GM23248 (cell line): ENCODE measurements around the gene KRTAP17-1. TPM values are rescaled to one million over a fixed set of nuclear protein-coding genes. Genes with fewer than 3 reads are reported as not detected.

Experiments
- DNase-seq: peaks from one replicate; pipeline ENCODE4 v3.0.0-alpha.2; 2015
- H2AFZ ChIP-seq: fragments of 200-600 bp; sonication (generic); 2 replicates; pipeline ENCODE4 v1.6.1; 2016; ENCODE audit warnings: antibody characterized with exemption
- H3F3A ChIP-seq: fragments of 200-600 bp; sonication (generic); 2 replicates; pipeline ENCODE4 v1.6.1; 2016; ENCODE audit warnings: mild to moderate bottlenecking, antibody characterized with exemption, mixed run types; ENCODE audit not compliant: insufficient read depth
- H3K27ac ChIP-seq: fragments of 200-600 bp; sonication (generic); 2 replicates; pipeline ENCODE4 v1.5.1; 2016; ENCODE audit warnings: mild to moderate bottlenecking
- H3K27me3 ChIP-seq: fragments of 200-600 bp; sonication (generic); replicated peaks from 2 replicates; pipeline ENCODE4 v1.6.1; 2016; ENCODE audit warnings: mild to moderate bottlenecking; ENCODE audit not compliant: insufficient read depth
- H3K36me3 ChIP-seq: fragments of 200-600 bp; sonication (generic); 2 replicates; pipeline ENCODE4 v1.6.1; 2016; ENCODE audit warnings: low read depth, mild to moderate bottlenecking
- H3K4me1 ChIP-seq: fragments of 200-600 bp; sonication (generic); 2 replicates; pipeline ENCODE4 v1.6.1; 2016; ENCODE audit warnings: mild to moderate bottlenecking; ENCODE audit not compliant: insufficient read depth
- H3K4me2 ChIP-seq: fragments of 200-600 bp; sonication (generic); one replicate; pipeline ENCODE4 v1.6.1; 2016; ENCODE audit warnings: mild to moderate bottlenecking; ENCODE audit not compliant: unreplicated experiment
- H3K4me3 ChIP-seq: fragments of 200-600 bp; sonication (generic); 2 replicates; pipeline ENCODE4 v1.5.1; 2016; ENCODE audit warnings: mild to moderate bottlenecking
- H3K79me2 ChIP-seq: fragments of 200-600 bp; sonication (generic); 2 replicates; pipeline ENCODE4 v1.6.1; 2016; ENCODE audit warnings: mild to moderate bottlenecking; ENCODE audit not compliant: insufficient read depth
- H3K9ac ChIP-seq: fragments of 200-600 bp; sonication (generic); 2 replicates; pipeline ENCODE4 v1.6.1; 2016; ENCODE audit warnings: mild to moderate bottlenecking
- H3K9me2 ChIP-seq: fragments of 200-600 bp; sonication (generic); 2 replicates; pipeline ENCODE4 v1.6.1; 2016; ENCODE audit warnings: mixed run types, mild to moderate bottlenecking, moderate library complexity; ENCODE audit not compliant: insufficient read depth
- H3K9me3 ChIP-seq: fragments of 200-600 bp; sonication (generic); one replicate; pipeline ENCODE4 v1.6.1; 2017; ENCODE audit warnings: low read depth
- H4K20me1 ChIP-seq: fragments of 200-600 bp; sonication (generic); 2 replicates; pipeline ENCODE4 v1.6.0; 2016; ENCODE audit not compliant: insufficient read depth
- EZH2 ChIP-seq: fragments of 200-600 bp; sonication (generic); IDR thresholded peaks from 2 replicates; pipeline ENCODE4 v1.6.1; 2018; ENCODE audit warnings: antibody characterized with exemption, mild to moderate bottlenecking; ENCODE audit not compliant: insufficient read depth, poor library complexity, severe bottlenecking
- EZH2phosphoT487 ChIP-seq: fragments of 200-600 bp; sonication (generic); IDR thresholded peaks from 2 replicates; pipeline ENCODE4 v1.6.1; 2018; ENCODE audit warnings: antibody characterized with exemption, moderate library complexity, mild to moderate bottlenecking, low read depth; ENCODE audit not compliant: insufficient read depth
- WGBS, 2 experiments: methylation state at CpG; one replicate each; pipeline ENCODE4 v1.1.6; 2015 to 2017; ENCODE audit warnings: low lambda C conversion rate in 2 of 2, low coverage in 1 of 2; ENCODE audit errors: missing lambda C conversion rate in 2 of 2; 5-methylcytosine and 5-hydroxymethylcytosine counted together
- in situ Hi-C: fragments of 300-500 bp; cut with MboI; formaldehyde crosslinking; loops from 2 replicates; pipeline ENCODE4 v1.15.0; 2020
- polyA plus RNA-seq: library from polyadenylated mRNA; unstranded; fragments of >200 nt; fragmentation: Nextera tagmentation; extraction: Ambion mirVana; gene quantifications from 2 replicates; pipeline ENCODE4 v1.2.1, GENCODE V29; 2016
- total RNA-seq: library from RNA; depleted of rRNA; stranded (reverse); fragments of >200 nt; shearing (Covaris generic); gene quantifications from 2 replicates; pipeline ENCODE4 v1.2.3, GENCODE V29; 2014

Gene KRTAP17-1
- total and polyA plus RNA-seq, 2 experiments from 2014 or later, result not detected

DNA sequence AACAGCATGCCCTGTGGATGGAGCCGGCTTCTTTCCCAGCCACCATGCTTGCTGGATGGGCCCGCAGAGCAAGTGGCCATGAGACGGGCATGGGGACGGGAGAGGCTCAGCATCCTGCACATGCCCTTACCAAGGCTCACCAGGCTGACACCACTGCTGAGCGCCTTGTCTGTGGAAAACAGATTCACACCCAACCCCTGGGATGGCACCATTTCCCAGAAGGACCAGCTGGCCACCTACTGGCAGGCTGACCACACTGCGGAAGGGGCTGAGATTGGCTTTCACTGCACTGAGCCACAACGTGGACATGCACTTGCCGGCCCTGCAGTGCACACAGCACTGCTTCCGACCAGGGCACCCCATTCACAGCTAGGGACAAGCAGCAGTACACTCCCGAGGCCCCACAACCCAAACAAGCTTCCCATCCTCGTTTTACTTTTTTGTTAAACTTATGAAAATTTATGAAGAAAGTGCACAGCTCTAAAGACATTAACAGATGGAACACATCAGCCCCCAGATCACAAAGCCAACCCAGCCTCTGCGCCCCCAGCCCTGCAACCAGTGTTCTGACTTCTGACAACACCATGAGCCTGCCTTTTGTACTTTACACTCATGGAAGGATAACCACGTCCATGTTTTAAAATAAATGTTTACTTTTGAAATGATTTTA lies 13.9 kb upstream of the KRTAP17-1 start:
- no peaks in the 10 kb centered on the region for H3K9me2 ChIP-seq
- no peaks in the 10 kb centered on the region for H3F3A ChIP-seq
- H3K27me3 ChIP-seq, result no peaks in the 10 kb centered on the region
- in situ Hi-C loops, result loop anchor here (10.0 to 25.0 kb wide), 2 partner anchors 333 to 425 kb away; no protein-coding TSS in a partner anchor
- H3K27ac ChIP-seq, result no peak overlapping the region
- no peaks in the 10 kb centered on the region for H3K4me1 ChIP-seq
- DNase-seq, result peak; percentile 81
- H3K79me2 ChIP-seq, result no peaks in the 10 kb centered on the region
- no peaks in the 10 kb centered on the region for H4K20me1 ChIP-seq
- no peaks in the 10 kb centered on the region for H3K36me3 ChIP-seq
- no peaks in the 10 kb centered on the region for H3K9me3 ChIP-seq
- H2AFZ ChIP-seq, result 0 out of 2 replicates have a peak overlapping the region, but pooled peaks have one; percentile 44
- 42 to 47% methylated on average over 13 of the region's 13 CpGs for WGBS, 2 experiments
- H3K9ac ChIP-seq, result no peak overlapping the region
- no peak overlapping the region for H3K4me2 ChIP-seq
- no peak for TF ChIP-seq EZH2
- no peak for TF ChIP-seq EZH2phosphoT487
- no peak overlapping the region for H3K4me3 ChIP-seq

DNA sequence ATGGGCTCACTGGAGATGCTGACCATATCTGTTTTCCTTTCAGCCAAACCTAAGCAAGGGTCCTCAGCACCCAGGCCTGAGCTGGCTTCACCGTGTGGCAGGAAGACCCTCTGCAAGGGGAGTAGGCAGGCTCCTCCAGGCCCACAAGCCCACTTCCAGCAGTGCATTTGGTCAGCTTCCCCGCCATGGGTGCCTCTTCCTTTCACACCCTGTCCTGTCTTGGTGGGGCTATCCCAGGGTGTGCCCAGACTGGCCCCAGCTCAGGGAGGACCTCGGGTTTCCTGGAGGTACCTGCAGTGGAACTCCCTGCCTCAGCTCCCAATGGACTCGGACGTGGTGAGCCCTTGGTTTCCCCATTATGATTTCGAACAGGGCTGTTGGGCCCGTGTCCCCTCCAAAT lies 12.7 kb upstream of the KRTAP17-1 start:
- in situ Hi-C loops, result loop anchor here (10.0 to 25.0 kb wide), 2 partner anchors 334 to 423 kb away; no protein-coding TSS in a partner anchor
- no peak for TF ChIP-seq EZH2
- TF ChIP-seq EZH2phosphoT487, result no peak
- no peaks in the 10 kb centered on the region for H3K27me3 ChIP-seq
- H3K9me2 ChIP-seq, result no peaks in the 10 kb centered on the region
- no peaks in the 10 kb centered on the region for H4K20me1 ChIP-seq
- H3K9me3 ChIP-seq, result no peaks in the 10 kb centered on the region
- H3K36me3 ChIP-seq, result no peaks in the 10 kb centered on the region
- no peak overlapping the region for H3K27ac ChIP-seq
- H3K4me1 ChIP-seq, result no peaks in the 10 kb centered on the region
- H3K4me2 ChIP-seq, result no peak overlapping the region
- H3K4me3 ChIP-seq, result no peak overlapping the region
- no peak overlapping the region for H2AFZ ChIP-seq
- H3F3A ChIP-seq, result no peaks in the 10 kb centered on the region
- DNase-seq, result no peak
- H3K79me2 ChIP-seq, result no peaks in the 10 kb centered on the region
- WGBS, 2 experiments, result 95 to 97% methylated on average over 5 to 7 of the region's 7 CpGs
- no peak overlapping the region for H3K9ac ChIP-seq

DNA sequence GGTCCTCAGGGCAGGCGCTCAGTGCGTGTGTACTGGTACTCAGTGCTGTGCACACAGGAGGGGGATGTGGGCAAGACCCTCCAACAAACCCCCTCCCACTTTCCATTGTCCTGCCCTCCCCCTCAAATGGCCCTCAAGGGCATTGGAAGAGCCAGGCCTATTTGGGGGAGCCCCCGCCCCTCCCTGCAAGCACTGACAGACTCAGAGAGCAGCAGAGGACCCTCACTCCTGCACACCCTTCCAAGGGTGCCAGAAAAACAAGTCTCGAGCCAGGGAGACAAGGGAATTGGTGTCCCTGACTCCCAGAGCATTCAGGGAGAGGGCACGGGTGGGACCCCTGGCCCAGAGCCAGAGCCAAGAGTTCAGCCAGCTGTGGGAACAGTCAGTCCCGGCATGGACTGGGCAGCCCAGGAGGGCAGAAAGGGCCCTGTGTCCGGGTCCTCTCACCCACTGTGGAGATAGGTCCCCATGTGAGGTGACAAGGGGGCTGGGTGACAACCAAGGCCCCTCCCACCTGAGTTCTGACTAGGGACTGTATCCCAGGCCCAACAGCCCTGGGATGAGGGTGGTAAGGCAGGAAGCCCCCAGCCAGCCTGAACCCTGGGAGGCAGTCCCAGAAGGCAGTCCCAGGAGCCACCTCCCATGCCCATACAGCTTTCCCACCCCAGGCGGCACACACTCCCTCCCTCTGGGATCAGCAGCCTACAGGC lies 12.1 kb upstream of the KRTAP17-1 start:
- 90 to 92% methylated on average over 6 to 8 of the region's 8 CpGs for WGBS, 2 experiments
- no peak overlapping the region for H3K27ac ChIP-seq
- no peaks in the 10 kb centered on the region for H3K27me3 ChIP-seq
- H3K36me3 ChIP-seq, result no peaks in the 10 kb centered on the region
- H2AFZ ChIP-seq, result no peak overlapping the region
- no peaks in the 10 kb centered on the region for H3K9me3 ChIP-seq
- H3K4me1 ChIP-seq, result 0 out of 2 replicates have a peak, but pooled peaks cover 2% of the 10 kb centered on the region
- DNase-seq, result no peak
- no peak overlapping the region for H3K4me2 ChIP-seq
- TF ChIP-seq EZH2 (no peak), EZH2phosphoT487 (no peak)
- in situ Hi-C loops, result loop anchor here (10.0 to 25.0 kb wide), 2 partner anchors 335 to 423 kb away; no protein-coding TSS in a partner anchor
- no peaks in the 10 kb centered on the region for H3K9me2 ChIP-seq
- no peak overlapping the region for H3K4me3 ChIP-seq
- H4K20me1 ChIP-seq, result no peaks in the 10 kb centered on the region
- no peak overlapping the region for H3K9ac ChIP-seq
- no peaks in the 10 kb centered on the region for H3F3A ChIP-seq
- H3K79me2 ChIP-seq, result no peaks in the 10 kb centered on the region

DNA sequence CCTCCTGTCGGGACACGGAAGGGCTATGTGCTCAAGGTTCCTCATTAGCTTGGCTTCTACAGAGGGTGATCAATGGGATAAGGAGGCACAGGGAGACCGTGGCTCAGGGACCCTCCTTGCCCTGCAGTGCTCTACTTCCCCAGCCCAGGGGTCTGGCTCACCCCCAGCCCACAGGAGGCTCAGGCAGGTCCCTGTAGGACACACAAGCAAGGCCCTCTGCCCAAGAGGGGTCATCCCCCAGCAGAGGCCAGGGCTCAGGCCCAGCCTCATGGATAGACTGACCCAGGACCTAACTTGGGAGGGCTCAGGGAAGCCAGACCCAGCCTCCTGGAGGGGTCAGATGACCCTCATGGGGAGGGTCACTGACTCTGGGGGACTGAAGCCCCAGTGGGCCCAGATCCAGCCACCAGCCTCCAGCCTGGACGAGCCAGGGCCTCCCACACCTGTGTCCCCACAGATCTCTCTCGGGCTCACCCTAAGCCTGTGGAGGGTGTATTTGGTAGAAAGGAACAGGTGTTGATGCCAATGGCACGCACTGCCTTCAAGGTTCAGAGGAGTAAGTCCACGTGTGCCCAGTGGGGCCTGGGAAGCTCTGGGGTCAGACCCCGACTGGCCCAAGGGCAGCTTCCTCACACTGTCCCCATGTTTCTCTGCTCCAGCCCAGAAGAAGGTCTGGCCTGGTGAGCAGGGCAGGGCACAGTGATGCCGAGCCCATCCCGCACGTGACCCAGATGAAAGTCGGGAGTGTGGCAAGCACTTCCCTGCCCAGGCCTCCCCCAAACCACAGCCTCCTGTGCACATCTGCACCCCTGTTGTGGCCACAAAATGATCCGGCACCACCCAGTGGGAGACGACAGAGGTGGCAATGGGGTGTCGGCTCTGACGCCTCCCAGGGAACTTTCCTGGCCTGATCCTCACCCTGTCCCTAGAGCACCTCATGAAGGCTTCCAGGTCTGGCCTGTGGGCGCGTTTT lies 10.9 kb upstream of the KRTAP17-1 start:
- H3K27me3 ChIP-seq, result no peaks in the 10 kb centered on the region
- H3F3A ChIP-seq, result no peaks in the 10 kb centered on the region
- no peak overlapping the region for H3K9ac ChIP-seq
- TF ChIP-seq EZH2, result no peak
- no peak for TF ChIP-seq EZH2phosphoT487
- DNase-seq, result no peak
- no peaks in the 10 kb centered on the region for H3K9me3 ChIP-seq
- H3K9me2 ChIP-seq, result no peaks in the 10 kb centered on the region
- H3K36me3 ChIP-seq, result no peaks in the 10 kb centered on the region
- no peak overlapping the region for H3K4me3 ChIP-seq
- no peak overlapping the region for H3K4me2 ChIP-seq
- H3K27ac ChIP-seq, result no peak overlapping the region
- H3K79me2 ChIP-seq, result no peaks in the 10 kb centered on the region
- no peak overlapping the region for H2AFZ ChIP-seq
- 94 to 98% methylated on average over 18 of the region's 18 CpGs for WGBS, 2 experiments
- in situ Hi-C loops, result loop anchor here (10.0 to 25.0 kb wide), 2 partner anchors 336 to 422 kb away; no protein-coding TSS in a partner anchor
- H4K20me1 ChIP-seq, result no peaks in the 10 kb centered on the region
- H3K4me1 ChIP-seq, result peaks cover 9% of the 10 kb centered on the region
